Measurements from ENCODE around the gene MACROH2A2.
"Not testable (repeated sequence)": the region's sequence is repeated elsewhere in the genome, so short reads cannot be mapped to it uniquely, and the experiment has no call there.

MACROH2A2 gene

DNA sequence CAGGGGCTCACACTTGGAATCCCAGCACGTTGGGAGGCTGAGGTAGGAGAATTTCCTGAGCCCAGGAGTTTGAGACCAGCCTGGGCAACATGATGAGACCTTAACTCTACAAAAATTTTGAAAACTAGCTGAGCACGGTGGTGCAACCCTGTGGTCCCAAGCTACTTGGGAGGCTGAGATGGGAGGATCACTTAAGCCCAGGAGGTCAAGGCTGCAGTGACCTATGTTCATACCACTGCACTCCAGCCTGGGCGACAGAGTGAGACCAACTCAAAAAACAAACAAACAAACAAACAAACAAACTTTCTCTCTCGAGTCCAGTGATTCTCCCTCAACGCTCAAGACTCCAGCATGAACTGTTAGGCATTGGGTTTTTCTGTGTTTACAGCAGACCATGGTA is 95.9 kb downstream of the MACROH2A2 start:
- TF ChIP-seq, protein P1, sequence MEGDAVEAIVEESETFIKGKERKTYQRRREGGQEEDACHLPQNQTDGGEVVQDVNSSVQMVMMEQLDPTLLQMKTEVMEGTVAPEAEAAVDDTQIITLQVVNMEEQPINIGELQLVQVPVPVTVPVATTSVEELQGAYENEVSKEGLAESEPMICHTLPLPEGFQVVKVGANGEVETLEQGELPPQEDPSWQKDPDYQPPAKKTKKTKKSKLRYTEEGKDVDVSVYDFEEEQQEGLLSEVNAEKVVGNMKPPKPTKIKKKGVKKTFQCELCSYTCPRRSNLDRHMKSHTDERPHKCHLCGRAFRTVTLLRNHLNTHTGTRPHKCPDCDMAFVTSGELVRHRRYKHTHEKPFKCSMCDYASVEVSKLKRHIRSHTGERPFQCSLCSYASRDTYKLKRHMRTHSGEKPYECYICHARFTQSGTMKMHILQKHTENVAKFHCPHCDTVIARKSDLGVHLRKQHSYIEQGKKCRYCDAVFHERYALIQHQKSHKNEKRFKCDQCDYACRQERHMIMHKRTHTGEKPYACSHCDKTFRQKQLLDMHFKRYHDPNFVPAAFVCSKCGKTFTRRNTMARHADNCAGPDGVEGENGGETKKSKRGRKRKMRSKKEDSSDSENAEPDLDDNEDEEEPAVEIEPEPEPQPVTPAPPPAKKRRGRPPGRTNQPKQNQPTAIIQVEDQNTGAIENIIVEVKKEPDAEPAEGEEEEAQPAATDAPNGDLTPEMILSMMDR (IDR thresholded peaks at IDR 0.05; ENCODE audit: borderline replicate concordance, insufficient read depth, low read depth, low read length): no peak
- H3K4me3 ChIP-seq (ENCODE audit: low read depth, low read length): no peak overlapping the region

DNA sequence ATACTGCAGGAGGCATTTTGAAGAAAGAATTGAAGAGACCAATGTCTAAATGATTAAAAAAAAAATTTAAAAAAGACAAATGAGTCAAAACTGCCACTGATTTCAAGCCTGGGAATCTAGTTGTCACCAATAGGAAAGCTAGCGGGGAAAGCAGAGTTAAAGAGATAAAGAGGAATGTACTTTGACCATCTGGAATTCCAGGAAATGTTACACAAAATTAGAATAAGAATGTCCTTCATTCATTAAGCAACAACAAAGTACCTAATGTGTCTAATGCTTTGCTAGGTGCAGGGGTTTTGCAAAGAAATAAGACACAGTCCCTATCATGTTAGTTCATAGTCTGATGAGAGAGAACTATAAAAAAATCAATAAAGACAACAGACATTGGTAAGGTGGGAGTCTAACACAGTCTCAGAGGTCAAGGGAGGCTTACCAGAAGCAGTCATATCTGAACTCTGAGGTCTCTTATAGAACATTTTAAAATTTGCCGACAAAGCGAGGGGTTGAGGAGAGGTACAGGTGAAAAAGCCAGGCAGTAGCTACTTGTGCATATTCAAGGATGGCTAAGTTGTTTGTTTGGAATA is 102.7 kb downstream of the MACROH2A2 start:
- TF ChIP-seq, protein P1 (IDR thresholded peaks at IDR 0.05; ENCODE audit: borderline replicate concordance, insufficient read depth, low read depth, low read length): no peak

DNA sequence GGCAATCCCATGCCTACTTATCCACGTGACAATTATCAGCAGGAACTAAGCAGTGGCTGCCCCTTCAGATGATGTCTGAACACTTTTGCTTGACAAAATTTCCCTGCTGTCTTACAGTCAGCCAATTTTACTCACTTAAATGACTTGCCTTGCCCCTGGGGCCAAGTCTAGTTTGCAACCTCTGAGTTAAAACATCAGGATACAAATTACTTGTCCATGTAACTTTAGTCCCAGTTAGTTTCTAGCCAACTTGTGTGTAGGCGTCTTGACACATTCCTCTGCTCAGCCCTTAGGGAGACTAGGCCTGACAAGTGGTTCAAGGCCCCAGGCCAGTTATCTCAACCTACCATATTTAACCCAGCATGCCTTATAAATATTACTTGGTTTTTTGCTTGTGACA is 105.5 kb downstream of the MACROH2A2 start:
- TF ChIP-seq, protein P1 (IDR thresholded peaks at IDR 0.05; ENCODE audit: borderline replicate concordance, insufficient read depth, low read depth, low read length): no peak
- no peak overlapping the region for H3K4me3 ChIP-seq (ENCODE audit: low read depth, low read length)

More for the DNA sequence above, 102.7 kb downstream of the MACROH2A2 start:
- H3K4me3 ChIP-seq (ENCODE audit: low read depth, low read length): no peak overlapping the region

DNA sequence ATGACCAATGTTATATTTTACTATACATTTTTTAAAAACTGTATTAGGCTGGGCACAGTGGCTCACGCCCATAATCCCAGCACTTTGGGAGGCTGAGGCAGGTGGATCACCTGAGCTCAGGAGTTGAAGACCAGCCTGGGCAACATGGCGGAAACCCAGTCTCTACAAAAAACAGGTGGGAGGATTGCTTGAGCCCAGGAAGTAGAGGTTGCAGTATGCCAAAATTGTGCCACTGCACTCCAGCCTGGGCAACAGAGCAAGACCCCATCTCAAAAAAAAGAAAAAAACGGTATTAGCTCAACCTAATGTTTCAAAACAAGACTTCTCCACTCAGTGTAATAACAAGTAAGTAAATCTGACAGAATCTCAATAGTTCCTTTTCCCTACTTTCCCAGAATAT is 106.7 kb downstream of the MACROH2A2 start:
- H3K4me3 ChIP-seq (ENCODE audit: low read depth, low read length): not testable (repeated sequence)

DNA sequence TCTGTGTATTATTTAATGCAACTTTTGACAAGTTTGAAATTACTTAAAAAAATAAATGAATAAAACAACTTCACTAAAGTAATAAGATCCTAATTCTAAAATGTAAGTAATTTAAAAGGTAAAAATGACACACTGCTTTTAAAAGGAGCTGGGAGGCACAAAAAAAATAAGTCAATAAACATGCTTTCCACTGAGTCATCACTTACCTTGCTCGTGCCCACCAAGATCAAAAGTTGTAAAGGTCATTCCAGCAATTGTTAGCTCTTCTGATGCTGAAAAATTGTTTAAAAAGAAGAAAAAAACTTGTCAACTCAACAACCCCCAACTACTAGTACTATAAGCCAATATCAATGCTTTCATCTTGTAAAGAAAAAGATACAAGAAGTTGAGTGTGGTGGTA is 108.2 kb downstream of the MACROH2A2 start:
- TF ChIP-seq, protein P1 (IDR thresholded peaks at IDR 0.05; ENCODE audit: borderline replicate concordance, insufficient read depth, low read depth, low read length): no peak
- no peak overlapping the region for H3K4me3 ChIP-seq (ENCODE audit: low read depth, low read length)
